Measurements from ENCODE around the gene DLX4.

The DLX4 gene

GRCh38 chr17:49939318-49939717 lies 29.7 kb upstream of the DLX4 start:
- Histone ChIP-seq H3K27me3 (ENCODE audit: insufficient read depth, low read depth, severe bottlenecking) (no peaks in the 10 kb centered on the region), H3K27ac (no peak overlapping the region), H3K36me3 (no peaks in the 10 kb centered on the region), H3K4me3 (ENCODE audit: low read depth, low read length) (no peak overlapping the region), H3K9me3 (ENCODE audit: severe bottlenecking) (peaks cover 2% of the 10 kb centered on the region)
- TF ChIP-seq, protein P1, sequence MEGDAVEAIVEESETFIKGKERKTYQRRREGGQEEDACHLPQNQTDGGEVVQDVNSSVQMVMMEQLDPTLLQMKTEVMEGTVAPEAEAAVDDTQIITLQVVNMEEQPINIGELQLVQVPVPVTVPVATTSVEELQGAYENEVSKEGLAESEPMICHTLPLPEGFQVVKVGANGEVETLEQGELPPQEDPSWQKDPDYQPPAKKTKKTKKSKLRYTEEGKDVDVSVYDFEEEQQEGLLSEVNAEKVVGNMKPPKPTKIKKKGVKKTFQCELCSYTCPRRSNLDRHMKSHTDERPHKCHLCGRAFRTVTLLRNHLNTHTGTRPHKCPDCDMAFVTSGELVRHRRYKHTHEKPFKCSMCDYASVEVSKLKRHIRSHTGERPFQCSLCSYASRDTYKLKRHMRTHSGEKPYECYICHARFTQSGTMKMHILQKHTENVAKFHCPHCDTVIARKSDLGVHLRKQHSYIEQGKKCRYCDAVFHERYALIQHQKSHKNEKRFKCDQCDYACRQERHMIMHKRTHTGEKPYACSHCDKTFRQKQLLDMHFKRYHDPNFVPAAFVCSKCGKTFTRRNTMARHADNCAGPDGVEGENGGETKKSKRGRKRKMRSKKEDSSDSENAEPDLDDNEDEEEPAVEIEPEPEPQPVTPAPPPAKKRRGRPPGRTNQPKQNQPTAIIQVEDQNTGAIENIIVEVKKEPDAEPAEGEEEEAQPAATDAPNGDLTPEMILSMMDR (IDR thresholded peaks at IDR 0.05; ENCODE audit: low read depth, low read length) = no peak
- no peak for DNase-seq

- Histone ChIP-seq H3K27ac (no peak overlapping the region), H3K36me3 (no peaks in the 10 kb centered on the region), H3K27me3 (ENCODE audit: insufficient read depth, low read depth, severe bottlenecking) (no peaks in the 10 kb centered on the region), H3K9me3 (ENCODE audit: severe bottlenecking) (peaks cover 4% of the 10 kb centered on the region), H3K4me3 (ENCODE audit: low read depth, low read length) (no peak overlapping the region)
- TF ChIP-seq, protein P1 (IDR thresholded peaks at IDR 0.05; ENCODE audit: low read depth, low read length) = no peak
- no peak for DNase-seq
Observed at GRCh38 chr17:49941427-49941826, 27.6 kb upstream of the DLX4 start.

GRCh38 chr17:49942947-49943346 lies 26.0 kb upstream of the DLX4 start:
- TF ChIP-seq, protein P1 (IDR thresholded peaks at IDR 0.05; ENCODE audit: low read depth, low read length) = no peak
- peaks cover 4% of the 10 kb centered on the region for H3K9me3 ChIP-seq (ENCODE audit: severe bottlenecking)
- H3K27me3 ChIP-seq (ENCODE audit: insufficient read depth, low read depth, severe bottlenecking) = no peaks in the 10 kb centered on the region
- no peak overlapping the region for H3K27ac ChIP-seq
- no peak overlapping the region for H3K4me3 ChIP-seq (ENCODE audit: low read depth, low read length)
- H3K36me3 ChIP-seq = no peaks in the 10 kb centered on the region
- DNase-seq = no peak

DNA sequence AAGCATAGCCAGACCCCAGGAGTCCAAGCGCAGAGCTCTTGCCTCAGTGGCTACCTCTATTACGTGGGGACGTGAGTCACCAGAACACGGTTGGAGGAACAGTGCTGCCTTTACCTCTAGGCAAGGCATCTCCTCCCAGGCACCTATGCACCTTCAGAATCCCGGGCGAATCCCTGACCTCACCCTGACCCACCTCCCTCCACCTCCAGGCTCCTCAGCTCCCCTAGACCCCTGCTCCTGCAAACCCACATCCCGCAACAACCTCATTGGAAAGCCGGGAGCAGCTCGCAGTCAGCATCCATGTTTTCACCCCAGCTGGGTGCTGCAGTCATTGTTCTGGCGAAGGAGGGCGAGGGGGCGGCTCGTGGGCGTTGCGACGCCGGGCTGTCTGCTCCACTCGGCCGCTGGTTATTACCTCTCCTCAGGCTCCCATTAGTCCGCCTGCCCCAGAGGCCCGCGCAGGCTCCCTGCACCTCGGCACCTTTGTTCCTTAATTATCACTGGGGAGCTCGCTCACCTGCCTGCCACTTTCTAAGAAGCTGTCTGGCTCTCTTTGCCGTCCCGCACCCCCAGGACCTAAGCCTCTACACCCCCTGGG lies 24.6 kb upstream of the DLX4 start:
- Histone ChIP-seq H3K36me3 (no peaks in the 10 kb centered on the region), H3K27me3 (ENCODE audit: insufficient read depth, low read depth, severe bottlenecking) (no peaks in the 10 kb centered on the region), H3K9me3 (ENCODE audit: severe bottlenecking) (peaks cover 2% of the 10 kb centered on the region), H3K4me3 (ENCODE audit: low read depth, low read length) (no peak overlapping the region), H3K27ac (peak overlapping the region; percentile 49)
- TF ChIP-seq, protein P1 (IDR thresholded peaks at IDR 0.05; ENCODE audit: low read depth, low read length) = no peak
- DNase-seq = no peak

- DNase-seq = no peak
- no peak overlapping the region for H3K4me3 ChIP-seq (ENCODE audit: low read depth, low read length)
- TF ChIP-seq, protein P1 (IDR thresholded peaks at IDR 0.05; ENCODE audit: low read depth, low read length) = no peak
- H3K27me3 ChIP-seq (ENCODE audit: insufficient read depth, low read depth, severe bottlenecking) = no peaks in the 10 kb centered on the region
- peaks cover 2% of the 10 kb centered on the region for H3K9me3 ChIP-seq (ENCODE audit: severe bottlenecking)
- no peaks in the 10 kb centered on the region for H3K36me3 ChIP-seq
- H3K27ac ChIP-seq = no peak overlapping the region
Observed at GRCh38 chr17:49946208-49946607, 22.8 kb upstream of the DLX4 start.

DNA sequence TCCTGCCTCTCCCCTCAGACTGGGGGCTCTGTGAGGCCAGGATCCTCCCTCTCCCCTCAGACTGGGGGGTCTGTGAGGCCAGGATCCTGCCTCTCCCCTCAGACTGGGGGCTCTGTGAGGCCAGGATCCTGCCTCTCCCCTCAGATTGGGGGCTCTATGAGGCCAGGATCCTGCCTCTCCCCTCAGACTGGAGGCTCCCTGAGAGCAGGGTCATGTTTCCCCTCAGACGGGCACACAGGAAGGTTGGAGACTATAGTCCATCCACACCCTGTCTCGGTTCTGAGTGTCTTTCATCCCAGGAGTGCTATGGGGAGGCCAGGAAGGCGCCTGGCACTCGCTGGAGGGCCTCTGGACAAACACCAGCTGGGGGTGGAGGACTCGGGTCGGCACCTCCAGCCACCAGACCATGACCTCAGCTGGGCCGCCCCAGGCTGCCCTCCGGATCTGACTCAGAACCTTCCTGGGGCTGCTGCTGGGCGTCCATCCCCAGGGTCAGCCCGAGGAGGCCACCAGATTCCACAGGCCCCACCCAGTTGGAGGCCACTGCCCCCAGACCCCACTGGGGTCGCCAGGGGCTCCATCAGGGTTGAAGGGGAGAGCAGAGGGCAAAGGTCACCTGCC lies 21.9 kb upstream of the DLX4 start:
- DNase-seq = no peak
- Histone ChIP-seq H3K27ac (no peak overlapping the region), H3K36me3 (no peaks in the 10 kb centered on the region), H3K9me3 (ENCODE audit: severe bottlenecking) (peaks cover 2% of the 10 kb centered on the region), H3K4me3 (ENCODE audit: low read depth, low read length) (no peak overlapping the region), H3K27me3 (ENCODE audit: insufficient read depth, low read depth, severe bottlenecking) (no peaks in the 10 kb centered on the region)
- TF ChIP-seq, protein P1 (IDR thresholded peaks at IDR 0.05; ENCODE audit: low read depth, low read length) = no peak
